SK-N-SH treated with all-trans-retinoic acid at 6 μM for 48 hours (cell line): ENCODE results near the gene METTL17.

Source experiments
- ATAC-seq: fragments of 200-7000 bp; cut with Tn5 transposase; 3 replicates; pipeline ENCODE4 v1.9.1; 2020; ENCODE audit warnings: mild to moderate bottlenecking, moderate library complexity
- ARNTL ChIP-seq: fragments of 450-650 bp; formaldehyde crosslinking; IDR thresholded peaks from 2 replicates; pipeline ENCODE4 v1.5.0; 2020; ENCODE audit warnings: low read depth, mild to moderate bottlenecking, moderate library complexity, borderline replicate concordance
- CREB5 ChIP-seq: fragments of 250-450 bp; sonication (Bioruptor Pico); IDR thresholded peaks from 2 replicates; pipeline ENCODE4 v1.5.1; 2020; ENCODE audit warnings: low read depth, mild to moderate bottlenecking, moderate library complexity
- CSDC2 ChIP-seq: fragments of 250-450 bp; sonication (Bioruptor Pico); IDR thresholded peaks from 2 replicates; pipeline ENCODE4 v1.5.0; 2020; ENCODE audit warnings: mild to moderate bottlenecking, moderate library complexity
- ESRRG ChIP-seq: fragments of 250-450 bp; sonication (Bioruptor Pico); IDR thresholded peaks from 2 replicates; pipeline ENCODE4 v1.6.1; 2021; ENCODE audit warnings: mild to moderate bottlenecking
- ISL1 ChIP-seq: fragments of 250-450 bp; sonication (Bioruptor Pico); IDR thresholded peaks from 2 replicates; pipeline ENCODE4 v2.1.2; 2022; ENCODE audit warnings: mild to moderate bottlenecking, moderate library complexity
- POU6F1 ChIP-seq: fragments of 250-450 bp; sonication (Bioruptor Pico); IDR thresholded peaks from 2 replicates; pipeline ENCODE4 v1.8.0; 2021; ENCODE audit warnings: low read depth, mild to moderate bottlenecking, moderate library complexity, borderline replicate concordance
- PPARA ChIP-seq: fragments of 250-450 bp; sonication (Bioruptor Pico); IDR thresholded peaks from 2 replicates; pipeline ENCODE4 v1.5.0; 2020; ENCODE audit warnings: mild to moderate bottlenecking, borderline replicate concordance
- RARB ChIP-seq: fragments of 250-450 bp; sonication (Bioruptor Pico); IDR thresholded peaks from 2 replicates; pipeline ENCODE4 v1.8.0; 2021; ENCODE audit warnings: mild to moderate bottlenecking, moderate library complexity
- SNAI2 ChIP-seq: fragments of 250-450 bp; sonication (Bioruptor Pico); IDR thresholded peaks from 2 replicates; pipeline ENCODE4 v1.5.0; 2020; ENCODE audit warnings: mild to moderate bottlenecking, moderate library complexity
- TOX ChIP-seq: fragments of 250-450 bp; sonication (Bioruptor Pico); IDR thresholded peaks from 2 replicates; pipeline ENCODE4 v1.8.0; 2021; ENCODE audit warnings: mild to moderate bottlenecking, moderate library complexity, borderline replicate concordance
- TSHZ2 ChIP-seq: fragments of 250-450 bp; sonication (Bioruptor Pico); IDR thresholded peaks from 2 replicates; pipeline ENCODE4 v1.5.0; 2020; ENCODE audit warnings: mild to moderate bottlenecking, moderate library complexity
- ZC3H10 ChIP-seq: fragments of 250-450 bp; sonication (Bioruptor Pico); IDR thresholded peaks from 2 replicates; pipeline ENCODE4 v1.5.1; 2021; ENCODE audit warnings: mild to moderate bottlenecking, moderate library complexity
- ZFP3 ChIP-seq: fragments of 250-450 bp; sonication (Bioruptor Pico); IDR thresholded peaks from 2 replicates; pipeline ENCODE4 v1.5.0; 2020; ENCODE audit warnings: mild to moderate bottlenecking, moderate library complexity
- ZFP30 ChIP-seq: fragments of 450-650 bp; formaldehyde crosslinking; IDR thresholded peaks from 2 replicates; pipeline ENCODE4 v1.5.0; 2022; ENCODE audit warnings: mild to moderate bottlenecking, moderate library complexity
- ZNF70 ChIP-seq: fragments of 450-650 bp; formaldehyde crosslinking; IDR thresholded peaks from 2 replicates; pipeline ENCODE4 v1.5.0; 2020; ENCODE audit warnings: mild to moderate bottlenecking, moderate library complexity
- ZNF8 ChIP-seq: fragments of 450-650 bp; formaldehyde crosslinking; IDR thresholded peaks from 2 replicates; pipeline ENCODE4 v1.5.0; 2020; ENCODE audit warnings: mild to moderate bottlenecking, moderate library complexity
- TF ChIP-seq, protein P1 (sequence below): fragments of 250-450 bp; sonication (Bioruptor Pico); IDR thresholded peaks from 2 replicates; pipeline ENCODE4 v1.5.1; 2021; ENCODE audit warnings: mild to moderate bottlenecking, moderate library complexity

Gene METTL17

DNA sequence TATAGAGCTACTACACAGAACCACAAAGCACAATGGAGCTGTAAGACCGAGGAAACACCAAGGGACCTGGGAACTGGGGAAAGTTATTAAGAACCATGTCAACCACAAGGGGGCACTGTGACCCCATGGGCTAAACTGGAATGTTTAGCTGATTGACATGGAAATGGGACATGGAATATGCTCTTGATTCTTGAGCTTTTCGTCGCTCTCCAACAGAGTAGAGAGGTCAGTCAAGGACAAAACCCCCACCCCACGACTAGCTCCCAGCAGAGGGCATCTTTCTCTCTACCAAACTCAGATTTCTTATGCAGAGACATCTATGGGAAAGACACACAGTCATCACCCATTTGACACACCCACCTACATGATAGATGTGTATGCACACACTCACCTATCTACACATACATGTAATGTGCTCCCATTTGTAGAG, 25.0 kb downstream of the METTL17 start:
- ATAC-seq: peak; percentile 97
- TF ChIP-seq POU6F1: no peak
- TF ChIP-seq ZFP3 (CRISPR knock-in tag): peak; percentile 47; the same call in 1 of the 2 replicates

GRCh38 chr14:21015312-21015711, 25.5 kb downstream of the METTL17 start:
- no peak for TF ChIP-seq ISL1 (CRISPR knock-in tag)
- TF ChIP-seq ZFP3 (CRISPR knock-in tag): no peak
- TF ChIP-seq, protein P1, sequence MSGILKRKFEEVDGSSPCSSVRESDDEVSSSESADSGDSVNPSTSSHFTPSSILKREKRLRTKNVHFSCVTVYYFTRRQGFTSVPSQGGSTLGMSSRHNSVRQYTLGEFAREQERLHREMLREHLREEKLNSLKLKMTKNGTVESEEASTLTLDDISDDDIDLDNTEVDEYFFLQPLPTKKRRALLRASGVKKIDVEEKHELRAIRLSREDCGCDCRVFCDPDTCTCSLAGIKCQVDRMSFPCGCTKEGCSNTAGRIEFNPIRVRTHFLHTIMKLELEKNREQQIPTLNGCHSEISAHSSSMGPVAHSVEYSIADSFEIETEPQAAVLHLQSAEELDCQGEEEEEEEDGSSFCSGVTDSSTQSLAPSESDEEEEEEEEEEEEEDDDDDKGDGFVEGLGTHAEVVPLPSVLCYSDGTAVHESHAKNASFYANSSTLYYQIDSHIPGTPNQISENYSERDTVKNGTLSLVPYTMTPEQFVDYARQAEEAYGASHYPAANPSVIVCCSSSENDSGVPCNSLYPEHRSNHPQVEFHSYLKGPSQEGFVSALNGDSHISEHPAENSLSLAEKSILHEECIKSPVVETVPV: no peak
- no peak for ATAC-seq

DNA sequence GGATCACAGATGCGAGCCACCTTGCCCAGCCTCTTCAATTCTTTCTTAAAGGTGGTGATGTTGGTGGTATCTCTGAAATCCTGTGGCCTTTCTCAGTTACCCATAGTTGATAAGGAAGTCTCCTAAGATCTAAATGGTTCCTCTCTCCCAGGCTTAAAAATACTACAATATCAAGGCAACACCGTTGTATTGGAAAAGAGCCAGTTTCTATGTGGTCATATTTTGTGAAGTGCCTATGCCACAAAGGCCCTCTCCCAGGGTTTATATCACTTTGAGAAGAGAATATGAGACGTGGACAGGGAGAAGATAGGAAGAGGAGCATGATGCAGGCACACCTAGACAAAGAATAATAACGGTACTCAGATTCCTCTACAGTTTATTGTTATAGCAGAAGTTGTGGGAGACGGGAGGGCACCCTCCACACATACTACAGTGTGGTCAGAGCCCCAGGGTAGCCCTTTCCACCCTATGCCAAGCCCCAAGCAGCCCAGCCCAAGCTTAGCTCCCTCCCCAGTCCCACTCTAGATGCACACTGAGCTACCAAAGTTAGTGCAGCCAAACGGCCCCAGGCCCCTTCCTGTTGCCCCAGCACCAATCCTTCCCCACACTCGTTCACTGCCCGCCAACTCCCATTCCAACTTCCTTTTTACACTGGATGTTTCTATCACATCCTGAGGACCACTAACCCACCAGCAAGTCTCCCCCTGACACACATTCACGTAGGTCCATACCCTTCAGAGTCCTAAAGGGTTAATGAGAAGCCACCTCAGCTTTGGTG, 26.8 kb downstream of the METTL17 start:
- TF ChIP-seq ESRRG (CRISPR knock-in tag): no peak
- TF ChIP-seq TSHZ2 (CRISPR knock-in tag): no peak
- no peak for TF ChIP-seq ZC3H10 (CRISPR knock-in tag)
- ATAC-seq: no peak

DNA sequence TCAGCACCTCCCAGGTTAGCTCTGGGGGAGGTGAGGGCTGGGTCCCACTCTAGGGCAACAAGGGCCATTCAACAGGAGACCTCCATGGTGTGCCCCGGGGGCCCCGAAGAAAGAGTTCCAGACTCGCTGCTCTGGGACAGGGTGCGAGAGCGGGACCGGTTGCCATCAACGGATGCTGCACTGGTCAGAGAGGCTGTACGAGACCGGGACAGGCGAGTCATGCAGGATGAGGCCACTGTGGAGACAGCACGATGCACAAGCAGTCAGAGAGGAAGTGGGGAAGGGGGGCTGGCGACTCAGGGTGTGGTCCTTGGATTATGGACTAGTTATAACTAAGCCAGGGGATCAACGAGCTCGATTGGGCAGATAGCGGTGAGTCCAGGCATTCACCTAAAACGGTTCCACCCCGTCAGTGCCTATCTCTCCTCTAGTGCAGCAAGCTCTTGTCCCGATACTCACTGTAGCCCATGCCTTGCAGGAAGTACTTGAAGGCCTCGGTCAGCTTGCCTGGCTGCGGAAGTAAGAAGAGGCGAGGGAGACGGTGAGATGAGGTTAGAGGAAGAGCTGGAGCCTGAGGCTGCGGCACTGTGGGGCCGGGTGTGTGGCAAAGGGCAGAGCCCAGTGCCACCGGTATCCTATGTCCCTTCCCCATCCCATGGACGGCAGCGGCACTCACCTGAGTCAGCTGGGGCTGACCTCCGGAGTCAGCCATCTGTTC, 27.9 kb downstream of the METTL17 start:
- TF ChIP-seq ZNF8 (CRISPR knock-in tag) (no peak), CREB5 (CRISPR knock-in tag) (no peak), POU6F1 (no peak), PPARA (CRISPR knock-in tag) (no peak), ZFP30 (CRISPR knock-in tag) (no peak), ISL1 (CRISPR knock-in tag) (no peak), ZFP3 (CRISPR knock-in tag) (no peak), ARNTL (no peak), SNAI2 (CRISPR knock-in tag) (no peak), ESRRG (CRISPR knock-in tag) (no peak), RARB (no peak), CSDC2 (CRISPR knock-in tag) (no peak), ZNF70 (no peak), TOX (CRISPR knock-in tag) (no peak)
- no peak for ATAC-seq
